Activated T-cell treated with anti-CD3 and anti-CD28 coated beads for 4 hours (primary cell): ENCODE results near the gene NETO2.
"Not testable (repeated sequence)": the region's sequence is repeated elsewhere in the genome, so short reads cannot be mapped to it uniquely, and the experiment has no call there.

Source experiments
- DNase-seq: peaks from one replicate; pipeline ENCODE4 v3.0.0-alpha.2; 2020

The NETO2 gene

DNA sequence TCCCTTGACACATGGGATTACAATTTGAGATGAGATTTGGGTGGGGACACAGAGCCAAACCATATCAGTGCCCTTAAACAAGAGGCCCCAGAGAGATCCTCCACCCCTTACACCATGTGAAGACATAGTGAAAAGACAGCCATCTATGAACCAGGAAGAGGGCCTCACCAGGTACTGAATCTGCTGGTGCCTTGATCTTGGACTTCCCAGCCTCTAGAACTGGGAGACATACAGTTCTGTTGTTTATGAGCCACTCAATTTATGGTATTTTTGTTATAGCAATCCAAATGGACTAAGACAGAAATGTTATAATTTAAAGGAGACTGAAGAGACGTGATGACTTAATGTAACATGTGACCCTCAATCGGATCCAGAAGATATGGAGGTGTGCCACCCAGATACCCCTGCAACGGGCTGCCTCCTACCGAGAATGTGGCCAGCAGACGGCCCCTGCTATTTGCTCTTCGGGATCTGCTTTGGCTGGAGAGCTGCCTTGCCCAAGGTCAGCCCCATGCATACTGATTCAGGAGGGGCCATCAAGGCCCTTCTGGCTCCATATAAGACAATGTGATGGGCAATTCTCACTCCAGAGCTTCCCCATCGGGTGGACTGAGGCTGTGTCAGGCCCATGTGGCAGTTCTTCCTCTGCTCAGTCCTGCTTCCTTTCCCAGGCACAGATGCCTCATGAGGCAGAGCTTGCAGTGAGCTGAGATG is 80.6 kb downstream of the NETO2 start:
- DNase-seq = no peak

DNA sequence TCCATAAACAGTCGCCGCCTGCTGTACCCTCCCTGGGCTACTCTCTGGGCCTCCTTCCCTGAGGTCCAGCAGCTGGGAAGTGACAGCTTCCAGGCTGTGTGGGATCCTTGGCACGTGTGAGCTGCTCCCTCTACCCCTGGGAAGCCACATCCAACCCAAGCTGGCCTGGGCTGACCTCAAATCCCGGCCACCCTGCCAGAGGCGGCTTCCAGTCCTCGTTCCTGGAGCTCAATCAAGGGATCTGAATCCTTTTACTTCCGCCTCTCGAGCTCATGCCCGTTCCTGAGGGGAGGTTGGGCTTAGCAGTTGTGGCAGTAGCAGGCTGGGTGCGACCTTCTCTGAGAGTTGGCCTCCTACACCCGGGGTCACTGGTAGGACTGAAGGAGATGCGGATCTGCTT is 82.5 kb downstream of the NETO2 start:
- no peak for DNase-seq

DNA sequence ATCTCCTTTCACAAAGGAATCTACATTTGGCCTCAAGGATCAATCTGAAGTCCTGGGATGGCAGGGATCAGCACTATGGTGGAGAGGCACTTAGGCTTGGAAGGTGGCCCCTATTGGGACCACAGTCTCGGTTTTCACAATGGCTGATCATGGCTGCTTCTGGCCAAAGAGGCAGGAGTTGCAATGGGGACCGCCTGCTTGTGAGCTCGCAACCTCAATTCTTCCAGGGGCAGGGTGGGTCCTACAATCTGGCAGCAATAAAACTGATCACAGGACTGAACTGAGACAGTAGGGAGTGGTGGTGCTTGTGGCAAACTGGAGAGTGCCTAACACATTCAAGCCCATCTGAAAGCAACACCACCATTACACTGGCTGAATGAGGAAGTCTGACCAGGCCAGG is 83.1 kb downstream of the NETO2 start:
- no peak for DNase-seq

DNA sequence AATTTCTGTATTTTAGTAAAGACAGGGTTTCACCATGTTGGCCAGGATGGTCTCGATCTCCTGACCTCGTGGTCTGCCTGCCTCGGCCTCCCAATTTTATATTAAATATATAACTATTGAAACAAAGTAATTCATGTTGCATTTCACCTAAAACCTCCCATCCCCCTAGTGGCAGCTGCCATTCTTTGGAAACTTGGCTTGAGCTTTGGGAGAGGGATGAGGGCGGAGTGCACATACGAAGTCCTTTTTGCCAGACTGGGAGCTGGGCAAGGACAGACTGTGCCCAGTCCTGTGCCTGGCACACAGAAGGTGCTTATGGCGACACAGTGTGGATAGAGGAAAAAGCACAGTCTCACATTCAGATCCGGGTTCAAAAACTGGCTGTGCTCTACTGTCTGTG is 83.8 kb downstream of the NETO2 start:
- DNase-seq = no peak

DNA sequence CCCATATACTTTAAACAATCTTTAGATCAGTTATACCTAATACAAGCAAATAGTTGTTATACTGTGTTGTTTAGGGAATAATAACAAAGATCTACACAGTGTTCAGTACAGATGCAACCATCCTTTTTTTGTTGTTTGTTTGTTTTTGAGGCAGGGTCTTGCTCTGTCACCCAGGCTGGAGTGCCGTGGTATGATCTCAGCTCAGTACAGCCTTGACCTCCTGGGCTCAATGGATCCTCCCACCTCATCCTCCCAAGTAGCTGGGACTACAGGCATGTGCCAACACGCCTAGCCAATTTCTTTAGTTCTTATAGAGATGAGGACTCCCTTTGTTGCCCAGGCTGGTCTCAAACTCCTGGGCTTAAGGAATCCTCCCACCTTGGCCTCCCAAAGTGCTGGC is 84.6 kb downstream of the NETO2 start:
- DNase-seq = not testable (repeated sequence)

DNA sequence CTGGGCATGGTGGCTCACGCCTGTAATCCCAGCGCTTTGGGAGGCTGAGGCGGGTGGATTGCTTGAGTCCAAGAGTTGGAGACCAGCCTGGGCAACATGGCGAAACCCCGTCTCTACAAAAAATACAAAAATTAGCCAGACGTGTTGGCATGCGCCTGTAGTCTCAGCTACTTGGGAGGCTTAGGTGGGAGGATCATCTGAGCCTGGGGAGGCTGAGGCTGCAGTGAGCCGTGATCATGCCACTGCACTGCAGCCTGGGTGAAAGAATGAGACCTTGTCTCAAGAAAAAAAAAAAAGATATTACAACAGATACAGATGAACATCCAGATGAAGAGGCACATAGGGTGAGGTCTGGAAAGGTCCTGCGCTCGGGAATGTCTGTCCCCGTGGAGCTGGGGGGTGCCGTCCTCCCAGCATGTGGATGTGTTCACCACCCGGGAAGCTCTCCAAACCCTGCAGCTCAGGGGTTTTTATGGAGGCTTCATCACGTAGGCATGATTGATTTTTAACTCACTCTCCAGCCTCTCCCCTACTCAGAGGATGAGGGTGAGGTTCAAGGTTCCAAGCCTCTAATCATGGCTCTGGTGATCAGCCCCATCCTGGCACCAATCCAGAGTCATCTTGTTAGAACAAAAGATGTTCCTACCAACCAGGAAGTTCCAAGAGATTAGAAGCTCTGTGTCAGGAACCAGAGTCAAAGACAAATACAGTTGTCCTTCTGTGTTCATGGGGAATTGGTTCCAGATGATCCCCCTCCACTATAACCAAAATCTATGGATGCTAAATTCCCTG is 85.3 kb downstream of the NETO2 start:
- no peak for DNase-seq

DNA sequence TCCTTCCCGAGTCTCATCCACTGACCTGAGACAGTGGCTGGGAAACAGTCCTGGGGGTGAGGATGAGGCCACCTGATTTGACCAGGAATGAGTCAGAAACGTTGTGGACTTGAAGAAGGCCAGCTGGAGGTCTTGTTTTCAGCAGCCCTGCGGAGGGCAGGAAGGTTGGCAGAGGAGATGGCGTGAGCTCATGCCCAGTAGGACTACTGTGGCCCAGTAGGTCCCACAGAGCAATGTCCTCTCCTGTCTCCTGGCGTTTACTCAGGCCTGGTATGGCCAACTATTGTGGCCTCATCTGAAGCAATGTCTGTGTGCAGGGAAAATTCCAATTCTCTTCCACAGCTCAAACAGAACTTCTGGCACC is 86.1 kb downstream of the NETO2 start:
- no peak for DNase-seq

DNA sequence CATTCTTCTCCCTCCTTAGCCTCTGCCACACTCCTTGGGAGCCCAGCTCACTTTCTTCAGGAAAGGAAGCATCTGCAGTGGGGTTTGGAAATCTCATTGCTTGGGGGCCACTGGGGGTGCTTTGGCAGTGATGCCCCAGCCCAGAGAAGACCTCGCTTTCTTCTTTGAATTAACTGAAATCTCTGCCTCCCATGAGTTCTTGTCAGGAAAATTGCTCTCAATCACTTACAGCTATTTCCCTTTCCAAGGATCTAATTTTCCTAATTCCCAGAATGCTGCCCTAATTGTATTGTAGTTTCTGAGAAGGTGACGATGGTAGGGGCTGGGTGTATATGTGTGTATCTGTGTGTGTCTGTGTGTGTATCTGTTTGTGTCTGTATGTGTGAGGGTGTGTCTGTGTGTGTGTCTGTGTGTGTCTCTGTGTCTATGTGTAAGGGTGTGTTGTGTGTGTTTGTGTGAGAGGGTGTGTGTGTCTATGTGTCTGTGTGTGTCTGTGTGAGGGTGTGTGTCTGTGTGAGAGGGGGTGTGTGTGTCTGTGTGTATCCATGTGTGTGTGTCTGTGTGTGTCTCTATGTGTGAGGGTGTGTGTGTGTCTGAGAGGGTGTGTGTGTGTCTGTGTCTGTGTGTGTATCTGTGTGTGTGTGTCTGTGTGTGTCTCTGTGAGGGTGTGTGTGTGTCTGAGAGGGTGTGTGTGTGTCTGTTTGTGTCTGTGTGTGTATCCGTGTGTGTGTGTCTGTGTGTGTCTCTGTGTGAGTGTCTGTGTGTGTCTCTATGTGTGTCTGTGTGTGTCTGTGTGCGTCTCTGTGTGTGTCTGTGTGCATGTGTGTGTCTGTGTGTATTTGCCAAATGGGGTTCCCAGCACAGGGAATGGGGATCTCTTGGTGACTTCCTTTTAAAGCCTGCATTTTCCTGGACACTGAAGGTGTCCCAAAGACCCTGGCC is 86.8 kb downstream of the NETO2 start:
- DNase-seq = no peak

DNA sequence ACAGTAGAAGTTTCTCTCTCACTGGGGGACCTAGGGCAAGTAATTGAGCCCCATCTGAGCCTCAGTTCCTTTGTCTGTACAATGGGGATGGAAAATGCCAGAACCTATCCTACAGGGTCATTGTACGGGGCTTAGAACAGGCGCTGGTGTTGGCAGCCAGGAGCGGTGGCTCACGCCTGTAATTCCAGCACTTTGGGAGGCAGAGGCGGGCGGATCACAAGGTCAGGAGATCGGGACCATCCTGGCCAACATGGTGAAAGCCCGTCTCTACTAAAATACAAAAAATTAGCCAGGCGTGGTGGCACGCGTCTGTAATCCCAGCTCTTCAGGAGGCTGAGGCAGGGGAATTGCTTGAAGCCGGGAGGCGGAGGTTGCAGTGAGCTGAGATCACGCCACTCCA is 87.7 kb downstream of the NETO2 start:
- not testable (repeated sequence) for DNase-seq

DNA sequence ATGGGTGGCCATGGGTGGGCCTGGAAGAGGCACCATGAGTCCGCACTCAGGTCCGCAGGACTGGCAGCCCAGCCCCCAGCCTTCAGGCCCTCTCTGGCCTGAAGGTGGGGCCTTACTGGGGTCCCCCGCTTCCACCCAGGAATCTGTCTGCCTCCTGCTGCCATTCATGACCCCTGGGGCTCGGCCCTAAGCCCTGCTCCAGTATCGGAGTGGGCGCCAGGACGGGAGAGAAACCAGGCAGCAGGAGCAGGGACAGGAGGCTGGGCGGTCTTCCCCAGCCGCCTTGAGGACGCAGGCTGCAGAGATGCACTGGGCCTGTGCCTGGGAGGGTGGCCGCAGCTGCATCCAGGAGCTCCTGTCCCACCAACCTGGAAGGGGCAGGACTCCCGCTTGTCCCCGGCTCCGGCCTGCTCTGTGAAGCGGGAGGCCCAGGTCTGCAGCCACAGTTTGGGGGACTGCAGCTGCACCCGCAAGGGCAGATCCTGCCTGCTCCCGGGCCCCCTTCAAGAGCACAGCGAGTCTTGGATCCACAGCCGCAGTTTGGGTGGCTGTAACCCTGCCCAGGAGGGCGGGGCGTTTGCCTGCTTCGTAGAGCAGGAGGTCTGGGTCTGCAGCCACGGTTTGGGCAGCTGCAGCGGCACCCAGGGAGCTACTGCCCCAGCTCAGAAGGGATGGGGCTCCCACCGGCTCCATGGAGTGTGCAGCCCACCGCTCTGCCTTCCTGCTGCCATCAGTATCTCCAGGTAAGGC is 88.4 kb downstream of the NETO2 start:
- DNase-seq = no peak

DNA sequence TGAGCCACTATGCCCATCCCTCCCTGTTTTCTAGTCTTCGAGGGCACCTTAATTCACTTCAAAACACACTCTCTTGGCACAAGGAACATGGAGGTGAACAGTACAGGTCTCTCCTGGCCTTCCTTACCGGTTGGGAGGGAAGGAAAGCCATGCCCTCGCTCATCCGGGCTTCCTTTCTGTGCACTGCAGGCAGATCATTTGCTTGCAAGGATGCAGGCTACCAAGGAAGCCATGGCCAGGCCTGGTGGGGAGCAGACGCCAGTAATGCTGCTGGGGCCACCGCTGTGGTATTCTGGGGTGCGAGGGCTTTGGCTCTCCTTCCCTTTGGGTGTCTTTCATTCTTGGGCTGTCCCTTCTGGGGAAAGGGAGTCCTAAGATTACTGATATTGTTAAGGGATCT is 89.4 kb downstream of the NETO2 start:
- no peak for DNase-seq

DNA sequence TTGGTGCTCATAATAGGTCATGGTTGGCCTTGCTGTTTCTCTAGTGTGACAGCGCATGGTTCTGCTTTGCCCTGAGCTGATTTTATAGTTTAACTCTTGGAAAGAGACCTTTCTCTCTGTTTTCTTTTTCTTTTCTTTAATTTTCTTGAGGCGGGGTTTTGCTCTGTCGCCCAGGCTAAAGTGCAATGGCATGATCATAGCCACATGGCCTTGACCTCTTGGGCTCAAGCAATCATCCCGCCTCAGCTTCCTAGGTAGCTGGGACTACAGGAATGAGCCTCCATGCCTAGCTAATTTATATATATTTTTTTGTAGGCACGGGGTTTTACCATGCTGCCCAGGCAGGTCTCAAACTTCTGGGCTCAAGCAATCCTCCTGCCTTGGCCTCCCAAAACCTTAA is 89.8 kb downstream of the NETO2 start:
- no peak for DNase-seq

DNA sequence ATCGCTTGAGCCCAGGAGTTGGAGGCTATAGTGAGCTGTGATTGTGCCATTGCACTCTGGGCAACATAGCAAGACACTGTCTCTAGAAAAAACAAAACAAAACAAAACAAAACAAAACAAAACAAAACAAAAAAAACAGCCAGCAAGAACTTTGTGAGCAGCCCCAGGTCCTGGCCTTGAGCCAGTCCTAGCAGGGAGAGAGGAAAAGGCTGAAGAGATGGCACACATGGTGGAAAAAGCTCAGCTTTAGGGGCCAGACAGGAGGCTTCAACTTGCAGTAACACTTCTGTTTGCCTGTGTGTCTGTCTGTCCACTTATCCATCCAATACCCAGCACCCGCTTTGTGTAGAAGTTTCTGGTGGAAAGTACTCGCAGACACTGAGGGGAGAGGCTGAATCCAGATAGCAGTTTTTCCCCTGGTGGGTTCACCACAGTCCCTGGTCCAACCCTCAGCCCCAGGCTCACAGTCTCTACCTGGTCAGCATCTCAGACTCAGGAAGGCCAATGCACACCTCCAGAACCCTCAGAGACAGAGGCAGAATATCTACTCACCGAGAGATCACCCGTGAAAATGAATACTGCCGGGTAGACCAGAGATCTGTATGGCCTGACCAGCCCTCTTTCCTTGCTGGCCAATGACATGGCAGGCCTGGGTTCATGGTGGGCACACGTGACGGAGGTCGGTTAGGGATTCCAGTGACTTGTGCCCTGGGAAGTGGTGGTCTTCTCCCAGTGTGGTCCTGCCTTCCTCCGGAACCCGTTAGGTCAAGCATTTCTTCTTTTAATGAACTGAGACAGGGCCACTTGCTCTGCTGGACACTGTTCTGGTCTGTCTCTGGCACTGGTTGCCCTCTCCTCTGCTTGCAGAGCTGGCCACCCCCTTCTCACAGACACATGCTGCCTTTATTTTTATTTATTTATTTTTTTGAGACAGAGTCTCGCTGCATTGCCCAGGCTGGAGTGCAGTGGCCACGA is 90.8 kb downstream of the NETO2 start:
- DNase-seq = no peak

DNA sequence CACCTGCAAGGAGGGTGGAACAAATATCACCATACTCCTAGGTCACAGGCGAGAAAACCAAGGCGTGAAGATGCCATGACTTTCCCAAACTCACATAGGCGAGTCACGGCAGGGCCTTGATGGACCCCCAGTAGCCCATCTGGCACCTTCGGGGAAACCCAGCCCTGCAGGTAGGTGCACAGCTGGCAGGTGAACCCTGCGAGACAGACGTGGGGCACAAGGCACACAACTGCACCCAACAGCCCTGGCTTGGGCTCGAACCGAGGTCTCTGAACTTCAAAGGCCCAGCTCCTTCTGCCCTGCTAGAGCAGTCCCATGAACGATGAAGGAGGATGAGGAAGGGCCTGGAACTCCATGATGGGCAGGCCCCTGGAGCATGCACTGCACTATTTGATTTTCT is 92.7 kb downstream of the NETO2 start:
- DNase-seq = no peak

DNA sequence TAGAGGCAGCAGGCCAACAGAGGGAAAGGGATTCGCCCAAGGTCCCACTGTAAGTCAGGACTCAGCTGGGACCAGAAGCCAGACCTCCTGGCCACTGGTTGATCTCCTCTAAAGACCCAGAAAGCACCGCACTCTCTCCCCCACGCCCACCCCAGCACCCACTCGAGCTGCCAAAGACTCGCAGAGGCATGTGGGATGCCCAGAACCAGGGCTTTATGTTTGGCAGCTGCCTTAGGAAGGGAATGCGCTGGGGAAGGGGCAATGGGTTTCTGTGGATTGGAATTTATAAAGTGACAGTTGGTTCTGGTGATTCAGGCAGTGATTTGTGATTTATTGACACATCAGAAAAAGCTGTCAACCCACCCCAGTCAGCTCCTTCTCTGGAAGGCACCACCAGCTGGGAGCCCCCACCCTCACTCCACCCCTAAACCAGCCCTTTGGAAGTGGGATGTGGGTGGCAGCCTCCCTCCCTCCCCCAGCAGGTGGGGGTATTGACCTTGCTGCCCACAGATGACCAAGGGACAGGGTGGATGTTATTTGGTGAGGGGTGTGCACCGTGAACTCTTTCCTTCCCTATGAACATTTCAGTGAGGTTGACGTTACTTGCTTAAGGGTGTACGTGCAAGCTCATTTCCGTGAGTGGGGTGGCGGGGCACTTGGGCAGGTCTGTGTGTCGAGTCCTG is 93.7 kb downstream of the NETO2 start:
- no peak for DNase-seq

DNA sequence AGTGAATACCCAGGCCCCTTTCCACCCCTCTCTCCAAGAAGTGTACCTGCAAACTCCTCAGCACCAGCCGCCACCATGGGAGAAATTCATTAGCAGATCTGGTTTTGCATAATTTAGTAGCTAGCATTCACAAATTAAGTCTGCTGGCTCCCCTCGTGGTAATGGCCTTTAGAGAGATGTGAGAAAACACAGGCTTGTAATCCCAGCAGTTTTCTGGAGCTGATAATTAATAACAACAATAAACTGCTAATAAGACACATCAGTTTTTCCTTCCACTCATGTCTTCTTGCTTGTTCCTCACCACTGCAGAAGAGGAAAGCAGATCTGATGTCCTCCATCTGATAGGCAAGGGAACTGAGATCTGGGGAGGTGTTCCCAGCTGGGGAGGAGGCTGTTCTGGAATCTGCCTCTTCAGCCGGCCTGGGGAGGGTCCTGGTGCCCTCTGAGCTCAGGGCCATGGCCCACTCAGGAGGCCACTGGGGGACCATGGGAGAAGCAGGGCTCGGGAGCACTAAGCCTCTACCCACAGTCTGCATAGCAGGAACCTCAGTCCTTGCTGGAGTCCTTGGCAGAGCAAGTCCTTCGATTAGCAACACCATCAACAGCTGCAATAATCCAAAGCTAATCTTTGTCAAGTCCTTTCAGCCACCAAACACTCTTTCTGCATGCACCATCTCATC is 96.1 kb downstream of the NETO2 start:
- no peak for DNase-seq

DNA sequence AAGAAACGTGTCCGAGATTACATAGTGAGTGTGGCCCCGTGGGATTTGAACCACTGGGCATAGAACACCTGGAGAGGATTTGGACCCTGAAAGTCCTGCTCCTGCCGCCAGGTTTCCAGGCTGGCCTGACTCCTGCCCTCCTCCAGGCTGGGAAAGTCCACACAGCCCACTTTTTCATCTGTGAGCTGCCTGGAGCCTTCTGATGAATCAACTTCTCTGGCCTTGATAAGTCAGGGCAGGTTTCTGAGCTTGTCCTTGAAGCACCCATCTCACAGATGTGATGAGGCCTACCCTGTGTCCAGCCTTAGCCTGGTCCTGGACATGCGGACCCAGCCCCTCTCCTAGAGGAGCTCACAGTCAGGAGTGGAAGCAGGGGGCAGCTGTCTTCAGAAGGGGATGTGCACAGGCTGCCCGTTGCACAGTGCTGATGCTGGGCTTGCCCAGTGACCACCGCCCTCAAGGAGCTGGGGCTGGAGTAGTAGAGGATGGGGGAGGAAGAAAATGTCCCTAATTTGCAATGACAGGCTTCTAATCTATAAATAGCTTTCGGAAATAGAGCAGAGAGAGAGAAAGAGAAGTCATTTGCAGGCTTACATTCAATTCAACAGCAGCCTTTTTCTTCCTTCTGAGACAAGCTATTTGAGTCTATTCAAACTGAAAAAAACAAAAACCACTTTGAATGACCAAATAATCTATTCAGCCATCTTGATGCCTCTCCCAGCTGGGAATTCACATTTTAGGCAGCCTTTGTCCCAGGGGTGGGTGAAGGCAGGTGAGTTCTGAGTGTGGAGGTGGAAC is 96.8 kb downstream of the NETO2 start:
- DNase-seq = no peak

DNA sequence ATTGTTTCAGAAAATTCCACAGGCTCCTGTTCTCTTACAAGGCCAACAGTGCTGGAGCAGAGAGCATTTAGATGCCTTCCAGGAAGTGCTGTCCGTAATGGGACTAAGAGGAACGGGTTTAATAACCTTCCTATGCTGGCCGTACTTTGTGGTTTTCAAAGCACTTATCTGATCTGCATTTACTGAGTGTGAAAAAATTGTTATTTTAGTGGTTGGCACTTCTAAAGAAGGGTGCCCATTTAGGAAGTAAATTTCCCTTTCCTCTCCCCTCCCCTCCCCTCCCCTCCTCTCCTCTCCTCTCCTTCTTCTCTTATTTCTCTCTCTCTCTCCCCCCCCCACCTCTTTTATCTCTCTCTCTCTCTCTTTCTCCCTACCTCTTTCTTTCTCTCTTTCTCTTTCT is 98.3 kb downstream of the NETO2 start:
- DNase-seq = no peak

DNA sequence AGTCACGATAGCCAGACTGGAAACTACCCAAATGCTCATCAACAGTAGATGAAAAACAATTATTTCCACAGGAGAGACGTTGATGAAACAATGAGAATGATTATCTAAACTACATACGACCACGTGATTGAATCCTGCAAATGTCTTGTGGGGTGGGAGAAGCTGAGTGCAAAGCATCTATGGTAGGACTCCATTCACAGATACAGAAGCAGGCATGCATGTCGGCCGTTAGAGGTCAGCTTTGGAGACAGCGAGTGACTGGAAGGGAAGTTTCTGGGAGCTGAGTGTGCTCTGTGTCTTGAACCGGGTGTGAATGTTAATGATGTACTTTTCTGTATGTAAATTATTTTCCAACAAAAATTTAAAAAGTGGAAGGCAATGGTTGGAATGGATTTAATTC is 98.7 kb downstream of the NETO2 start:
- DNase-seq = no peak
